Measurements from ENCODE around the gene PEDS1. TPM values are rescaled to one million over a fixed set of nuclear protein-coding genes. Genes with fewer than 3 reads are reported as not detected.
A peak's percentile ranks its signal among the peaks of the same experiment; 100 is the strongest.
"Not testable (repeated sequence)": the region's sequence is repeated elsewhere in the genome, so short reads cannot be mapped to it uniquely, and the experiment has no call there.

The PEDS1 gene
- total RNA-seq, 1 donor from 2014 or later, result 39.7 TPM

DNA sequence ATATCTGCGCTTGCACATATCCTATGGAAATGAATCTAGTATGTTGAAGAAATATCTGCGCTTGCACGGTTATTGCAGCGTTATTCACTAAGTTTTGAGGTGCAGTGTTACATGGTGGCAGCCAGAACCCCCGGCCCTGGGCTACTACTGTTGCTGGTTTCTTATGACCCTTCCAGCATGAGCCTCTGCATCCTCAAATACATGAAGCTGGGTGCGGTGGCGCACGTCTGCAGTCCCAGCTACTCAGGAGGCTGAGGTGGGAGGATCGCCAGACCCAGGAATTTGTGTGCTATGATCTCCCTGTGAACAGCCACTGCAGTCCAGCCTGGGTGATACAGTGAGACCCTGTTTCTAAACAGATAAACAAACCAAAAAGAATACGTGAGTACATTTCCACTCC is 27.8 kb upstream of the PEDS1 start:
- Mint-ChIP-seq H3K9me3 (ENCODE audit: unreplicated experiment) (no peaks in the 10 kb centered on the region), H3K4me1 (ENCODE audit: unreplicated experiment) (peaks cover 5% of the 10 kb centered on the region), H3K4me3 (ENCODE audit: unreplicated experiment) (no peak overlapping the region), H3K27me3 (ENCODE audit: unreplicated experiment) (no peaks in the 10 kb centered on the region), H3K27ac (ENCODE audit: unreplicated experiment) (no peak overlapping the region), H3K36me3 (ENCODE audit: low read depth, unreplicated experiment) (no peaks in the 10 kb centered on the region)
- TF ChIP-seq, protein P1, sequence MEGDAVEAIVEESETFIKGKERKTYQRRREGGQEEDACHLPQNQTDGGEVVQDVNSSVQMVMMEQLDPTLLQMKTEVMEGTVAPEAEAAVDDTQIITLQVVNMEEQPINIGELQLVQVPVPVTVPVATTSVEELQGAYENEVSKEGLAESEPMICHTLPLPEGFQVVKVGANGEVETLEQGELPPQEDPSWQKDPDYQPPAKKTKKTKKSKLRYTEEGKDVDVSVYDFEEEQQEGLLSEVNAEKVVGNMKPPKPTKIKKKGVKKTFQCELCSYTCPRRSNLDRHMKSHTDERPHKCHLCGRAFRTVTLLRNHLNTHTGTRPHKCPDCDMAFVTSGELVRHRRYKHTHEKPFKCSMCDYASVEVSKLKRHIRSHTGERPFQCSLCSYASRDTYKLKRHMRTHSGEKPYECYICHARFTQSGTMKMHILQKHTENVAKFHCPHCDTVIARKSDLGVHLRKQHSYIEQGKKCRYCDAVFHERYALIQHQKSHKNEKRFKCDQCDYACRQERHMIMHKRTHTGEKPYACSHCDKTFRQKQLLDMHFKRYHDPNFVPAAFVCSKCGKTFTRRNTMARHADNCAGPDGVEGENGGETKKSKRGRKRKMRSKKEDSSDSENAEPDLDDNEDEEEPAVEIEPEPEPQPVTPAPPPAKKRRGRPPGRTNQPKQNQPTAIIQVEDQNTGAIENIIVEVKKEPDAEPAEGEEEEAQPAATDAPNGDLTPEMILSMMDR (IDR thresholded peaks at IDR 0.05; ENCODE audit: unreplicated experiment), result no peak
- DNase-seq (ENCODE audit: low spot score), result no peak

DNA sequence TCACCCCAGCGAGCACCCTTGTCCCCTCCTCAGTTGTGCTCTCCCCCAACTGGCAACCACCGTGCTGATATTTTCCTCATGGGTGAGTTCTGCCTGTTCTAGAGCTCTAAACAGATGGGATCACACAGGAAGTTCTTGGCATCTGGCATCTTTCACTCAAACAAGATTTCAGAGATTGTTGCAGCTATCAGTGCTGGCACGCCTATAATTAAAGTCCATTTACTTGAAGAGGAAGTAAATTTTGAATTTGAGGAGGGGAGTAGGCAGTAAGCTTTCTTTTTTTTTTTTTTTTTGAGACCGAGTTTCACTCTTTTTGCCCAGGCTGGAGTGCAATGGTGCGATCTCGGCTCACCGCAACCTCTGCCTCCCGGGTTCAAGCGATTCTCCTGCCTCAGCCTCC is 25.1 kb upstream of the PEDS1 start:
- not testable (repeated sequence) for DNase-seq (ENCODE audit: low spot score); H3K27ac Mint-ChIP-seq (ENCODE audit: unreplicated experiment); H3K9me3 Mint-ChIP-seq (ENCODE audit: unreplicated experiment); H3K27me3 Mint-ChIP-seq (ENCODE audit: unreplicated experiment); H3K36me3 Mint-ChIP-seq (ENCODE audit: low read depth, unreplicated experiment); H3K4me3 Mint-ChIP-seq (ENCODE audit: unreplicated experiment); H3K4me1 Mint-ChIP-seq (ENCODE audit: unreplicated experiment)

DNA sequence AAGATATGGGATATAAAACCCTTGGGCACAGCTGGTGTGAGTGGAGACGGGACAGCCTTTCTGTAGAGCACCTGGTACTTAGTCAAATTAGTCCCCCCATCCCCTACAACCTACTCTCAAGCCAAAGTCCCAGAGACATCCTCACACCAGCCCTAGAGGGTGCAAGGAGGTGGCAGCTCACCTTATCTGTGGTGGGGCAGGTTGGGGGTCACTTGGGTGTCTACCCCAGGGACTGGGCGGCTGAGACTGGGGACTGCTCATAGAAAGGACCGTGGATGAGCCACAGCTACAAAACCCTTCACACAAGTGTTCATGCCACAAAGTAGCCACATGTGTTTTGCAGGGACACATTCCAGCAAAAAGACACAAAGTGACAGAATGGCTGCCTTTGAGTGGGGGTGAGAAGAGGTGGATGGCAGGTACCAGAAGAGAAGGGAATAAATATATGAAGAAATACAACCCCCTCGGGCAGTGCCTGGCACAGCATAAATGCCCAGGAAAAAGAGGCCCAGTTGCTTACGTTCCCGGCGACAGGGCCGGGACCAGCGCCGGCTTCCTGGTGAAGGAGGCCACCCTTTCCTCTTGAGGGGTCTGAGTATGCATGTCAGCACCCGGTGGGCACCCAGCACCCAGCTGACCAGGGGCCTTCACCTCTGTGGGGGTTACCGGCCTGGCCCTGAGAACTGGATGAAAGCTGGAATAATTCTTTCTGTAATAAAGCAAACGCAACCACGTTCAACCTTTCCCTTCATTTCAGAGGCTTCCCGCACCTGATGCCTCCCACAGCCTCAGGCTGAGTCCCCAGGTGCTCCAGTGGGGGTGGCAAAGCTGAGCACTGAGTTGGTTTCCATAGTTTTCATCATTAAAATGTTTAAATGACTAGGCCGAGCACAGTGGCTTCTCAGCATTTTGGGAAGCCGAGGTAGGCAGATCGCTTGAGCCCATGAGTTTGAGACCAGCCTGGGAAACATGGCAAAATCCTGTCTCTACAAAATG is 22.7 kb upstream of the PEDS1 start:
- no peak overlapping the region for H3K27ac Mint-ChIP-seq (ENCODE audit: unreplicated experiment)

DNA sequence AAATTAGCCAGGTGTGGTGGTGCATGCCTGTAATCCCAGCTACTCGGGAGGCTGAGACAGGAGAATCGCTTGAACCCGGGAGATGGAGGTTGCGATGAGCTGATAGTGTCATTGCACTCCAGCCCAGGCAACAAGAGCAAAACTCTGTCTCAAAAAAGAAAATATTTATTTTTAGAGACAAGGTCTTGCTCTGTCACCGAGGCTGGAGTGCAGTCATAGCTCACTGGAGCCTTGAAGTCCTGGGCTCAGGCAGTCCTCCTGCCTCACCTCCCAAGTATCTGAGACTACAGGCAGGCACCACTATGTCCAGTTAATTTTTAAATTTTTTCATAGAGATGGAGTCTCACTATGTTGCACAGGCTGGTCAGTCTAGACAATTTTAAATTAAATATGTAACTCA is 20.9 kb upstream of the PEDS1 start:
- Mint-ChIP-seq H3K36me3 (ENCODE audit: low read depth, unreplicated experiment) (no peaks in the 10 kb centered on the region), H3K4me1 (ENCODE audit: unreplicated experiment) (peaks cover 12% of the 10 kb centered on the region), H3K27ac (ENCODE audit: unreplicated experiment) (no peak overlapping the region), H3K9me3 (ENCODE audit: unreplicated experiment) (no peaks in the 10 kb centered on the region), H3K4me3 (ENCODE audit: unreplicated experiment) (no peak overlapping the region), H3K27me3 (ENCODE audit: unreplicated experiment) (peaks cover 7% of the 10 kb centered on the region)
- no peak for DNase-seq (ENCODE audit: low spot score)
- TF ChIP-seq, protein P1 (IDR thresholded peaks at IDR 0.05; ENCODE audit: unreplicated experiment), result no peak

More for the DNA sequence above, 22.7 kb upstream of the PEDS1 start:
- DNase-seq (ENCODE audit: low spot score), result no peak
- H3K9me3 Mint-ChIP-seq (ENCODE audit: unreplicated experiment), result no peaks in the 10 kb centered on the region
- no peaks in the 10 kb centered on the region for H3K36me3 Mint-ChIP-seq (ENCODE audit: low read depth, unreplicated experiment)
- peaks cover 9% of the 10 kb centered on the region for H3K4me1 Mint-ChIP-seq (ENCODE audit: unreplicated experiment)
- peaks cover 2% of the 10 kb centered on the region for H3K27me3 Mint-ChIP-seq (ENCODE audit: unreplicated experiment)
- no peak overlapping the region for H3K4me3 Mint-ChIP-seq (ENCODE audit: unreplicated experiment)
- TF ChIP-seq, protein P1 (IDR thresholded peaks at IDR 0.05; ENCODE audit: unreplicated experiment), result no peak

DNA sequence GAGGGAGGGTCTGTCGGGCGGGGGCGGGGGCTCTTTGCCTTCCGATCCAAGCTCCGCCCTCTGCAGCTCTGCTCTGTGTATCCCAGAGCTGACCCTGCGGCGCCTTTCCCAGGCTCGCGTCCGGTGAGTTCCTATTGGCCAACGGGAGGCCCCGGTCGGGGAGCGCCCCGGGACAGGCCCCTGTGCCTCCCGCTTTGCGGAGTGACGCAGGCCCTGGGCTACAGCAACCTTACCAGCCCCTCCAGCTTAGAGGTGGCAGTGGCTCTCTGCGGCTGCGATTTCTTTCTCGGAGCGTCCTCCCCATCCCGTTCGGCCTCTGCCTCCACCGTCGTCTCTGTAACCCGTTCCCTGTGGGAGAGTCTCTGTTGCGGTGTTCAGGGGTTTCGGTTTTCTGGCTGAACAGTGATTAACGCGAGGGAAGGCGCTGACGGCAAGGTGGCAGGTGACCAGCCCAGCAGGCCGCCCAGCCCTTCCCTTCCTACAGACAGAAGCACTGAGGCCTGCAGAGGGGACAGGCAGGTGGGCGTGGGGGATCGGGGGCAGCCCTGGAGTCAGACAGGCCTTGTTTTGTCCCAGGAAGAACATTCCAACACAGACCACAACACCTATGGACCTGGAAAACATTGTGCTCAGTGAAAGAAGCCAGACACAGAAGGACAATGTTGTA is 19.0 kb upstream of the PEDS1 start:
- H3K9me3 Mint-ChIP-seq (ENCODE audit: unreplicated experiment), result no peaks in the 10 kb centered on the region
- H3K4me1 Mint-ChIP-seq (ENCODE audit: unreplicated experiment), result peaks cover 12% of the 10 kb centered on the region
- H3K27ac Mint-ChIP-seq (ENCODE audit: unreplicated experiment), result peak overlapping the region; percentile 45
- peaks cover 7% of the 10 kb centered on the region for H3K27me3 Mint-ChIP-seq (ENCODE audit: unreplicated experiment)
- no peaks in the 10 kb centered on the region for H3K36me3 Mint-ChIP-seq (ENCODE audit: low read depth, unreplicated experiment)
- H3K4me3 Mint-ChIP-seq (ENCODE audit: unreplicated experiment), result peak overlapping the region; percentile 75
- TF ChIP-seq, protein P1 (IDR thresholded peaks at IDR 0.05; ENCODE audit: unreplicated experiment), result no peak
- peak; percentile 73 for DNase-seq (ENCODE audit: low spot score)

Data from endothelial cell (in vitro differentiated cells).